Measurements from ENCODE around the gene COPG1.

DNA sequence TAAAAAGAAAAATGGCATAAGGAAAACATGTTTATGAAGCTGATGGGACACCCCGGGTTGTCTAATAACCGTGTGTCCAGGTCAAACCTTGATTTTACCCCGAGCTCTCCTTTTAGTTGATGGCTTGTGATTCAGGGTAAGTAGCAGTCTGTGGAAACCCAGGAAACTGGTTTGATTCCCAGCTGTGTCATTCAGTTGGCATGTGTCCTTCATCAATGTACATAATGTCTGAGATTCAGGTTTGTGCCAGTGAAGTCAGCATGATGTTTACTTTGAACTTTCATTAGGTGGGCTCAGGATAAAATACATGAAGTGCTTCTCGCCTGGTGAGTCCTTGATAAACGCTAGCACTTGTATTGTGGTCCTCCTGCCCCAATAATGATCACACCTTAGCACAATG, 4.3 kb upstream of the COPG1 start:
- TF ChIP-seq EP300 (IDR thresholded peaks at IDR 0.05) (no peak), CTCF (IDR thresholded peaks at IDR 0.05) (no peak), POLR2AphosphoS5 (IDR thresholded peaks at IDR 0.05) (no peak), POLR2A (IDR thresholded peaks at IDR 0.05) (no peak)

All from upper lobe of left lung (tissue), 4 donors.